NB4 (cell line): ENCODE results near the gene PDK2.

ENCODE experiments used
- CTCF ChIP-seq: IDR thresholded peaks from one replicate; pipeline ENCODE4 v1.5.1; 2012; ENCODE audit warnings: low read depth, low read length
- TF ChIP-seq, protein P1 (sequence below): IDR thresholded peaks from 2 replicates; pipeline ENCODE4 v1.6.1; 2011; ENCODE audit warnings: low read depth, low read length

GRCh38 chr17:50103252-50103651 lies 8.1 kb downstream of the PDK2 start:
- TF ChIP-seq CTCF, result no peak
- TF ChIP-seq, protein P1, sequence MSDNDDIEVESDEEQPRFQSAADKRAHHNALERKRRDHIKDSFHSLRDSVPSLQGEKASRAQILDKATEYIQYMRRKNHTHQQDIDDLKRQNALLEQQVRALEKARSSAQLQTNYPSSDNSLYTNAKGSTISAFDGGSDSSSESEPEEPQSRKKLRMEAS, result no peak
